Left hindlimb (tissue), 1 donor: ENCODE data around the gene FOXL2.

ENCODE experiments used
- DNase-seq: peaks from one replicate; pipeline ENCODE4 v3.0.0-alpha.2; 2018

The FOXL2 gene

DNA sequence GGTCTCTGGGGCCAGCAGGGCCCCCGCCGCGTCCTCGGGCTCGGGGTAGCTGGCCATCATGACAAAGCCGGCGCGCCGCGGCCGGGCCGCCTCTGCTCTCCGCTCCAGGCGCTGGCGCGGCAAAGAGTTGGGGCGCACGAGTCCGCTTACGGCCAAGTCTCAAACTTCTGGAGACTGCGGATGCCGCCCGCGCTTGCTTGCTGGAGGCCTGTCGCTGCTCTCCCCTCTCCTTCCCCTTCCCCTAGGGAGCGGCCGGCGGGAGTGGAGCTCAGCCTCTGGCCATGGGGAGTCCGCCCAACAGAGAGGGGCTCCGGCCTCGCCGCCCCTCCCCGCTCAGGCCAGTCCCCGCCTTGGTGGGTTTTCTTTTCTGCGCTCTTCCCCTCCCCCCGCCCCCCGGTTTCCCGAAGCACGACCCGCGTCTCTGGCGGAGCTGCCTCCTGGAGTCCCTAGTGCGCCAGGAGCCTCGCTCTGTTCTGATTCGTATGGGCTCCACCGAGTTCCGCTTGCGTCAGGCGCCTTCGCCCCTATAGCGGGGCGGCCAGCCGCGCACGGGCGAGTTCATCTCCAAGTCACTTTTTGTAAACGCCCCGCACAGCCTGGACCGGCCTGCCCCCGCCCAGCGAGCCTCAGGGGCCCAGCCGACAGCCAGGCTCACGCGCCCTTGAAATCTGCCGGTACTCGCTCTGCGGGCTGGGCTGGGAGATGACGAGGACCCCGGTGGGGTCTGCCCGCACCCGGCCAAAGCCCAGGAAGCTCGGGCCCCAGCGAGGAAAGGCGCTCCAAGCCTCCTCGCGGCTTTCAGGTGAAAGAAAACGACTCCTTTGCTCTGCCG, at the start of gene FOXL2, which contains the start of gene FOXL2NB:
Gene FOXL2 (minus strand): TSS at position 475 of the 832 bp plus-strand sequence. CDS start 415 bp downstream, at position 60.
Gene FOXL2NB (plus strand): TSS at position 555 of the 832 bp plus-strand sequence. CDS start 148 bp downstream, at position 703.
- peak; percentile 68 for DNase-seq

DNA sequence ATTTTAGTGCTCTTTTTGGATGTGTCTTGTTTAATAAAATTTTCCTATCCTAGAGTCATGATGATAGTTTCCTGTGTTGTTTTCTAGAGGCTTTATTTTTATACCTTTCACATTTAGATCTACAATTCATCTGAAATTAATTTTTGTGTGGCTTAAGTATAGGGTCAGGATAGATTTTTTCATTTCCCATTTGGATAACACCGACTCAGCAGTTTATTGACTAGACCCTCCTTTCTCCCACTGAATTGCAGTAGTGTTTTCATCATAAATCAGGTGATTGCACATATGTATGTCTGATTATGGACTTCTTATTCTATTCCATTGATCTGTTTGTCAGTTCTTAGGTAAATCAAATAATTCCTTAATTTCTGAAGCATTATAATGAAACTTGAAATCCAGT, 48.8 kb upstream of the FOXL2 start:
- no peak for DNase-seq

DNA sequence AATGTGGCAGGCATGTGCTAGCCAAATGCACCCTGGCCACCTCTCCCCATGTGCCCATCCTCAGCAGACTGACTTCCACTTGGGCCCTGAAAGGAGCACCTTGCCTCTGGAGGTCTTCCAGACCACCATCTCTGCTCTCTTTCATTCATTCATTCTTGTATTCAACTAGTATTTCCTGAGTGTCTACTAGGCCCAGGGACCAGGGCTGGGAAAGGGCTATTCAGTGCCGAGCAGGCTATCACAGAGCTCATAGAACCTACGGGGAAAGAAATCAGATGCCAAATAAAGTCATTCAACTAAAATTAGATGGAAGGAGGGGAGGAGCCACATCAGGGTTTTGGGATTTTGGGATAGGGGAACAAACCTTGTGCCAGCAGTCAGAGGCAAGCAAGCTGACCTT, 40.2 kb upstream of the FOXL2 start:
- no peak for DNase-seq

DNA sequence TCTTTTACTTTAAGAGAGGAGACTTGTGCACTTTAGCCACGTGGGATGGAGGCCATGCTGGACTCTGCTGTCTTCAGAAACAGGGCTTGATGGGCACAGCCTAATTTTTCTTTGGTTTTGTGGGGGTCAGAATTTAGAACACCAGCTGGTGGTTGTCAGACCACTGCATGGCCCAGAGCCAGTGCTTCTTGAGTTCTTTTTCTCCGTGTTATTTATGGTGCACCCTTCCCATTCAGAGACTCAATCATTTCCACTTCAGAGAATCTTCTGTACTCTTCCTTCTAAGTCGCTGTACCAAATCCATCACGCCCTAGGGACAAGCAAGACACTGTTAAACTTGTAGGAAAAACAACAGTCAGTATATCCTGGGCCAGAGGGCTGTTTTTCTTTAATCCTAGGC, 39.0 kb upstream of the FOXL2 start:
- no peak for DNase-seq

DNA sequence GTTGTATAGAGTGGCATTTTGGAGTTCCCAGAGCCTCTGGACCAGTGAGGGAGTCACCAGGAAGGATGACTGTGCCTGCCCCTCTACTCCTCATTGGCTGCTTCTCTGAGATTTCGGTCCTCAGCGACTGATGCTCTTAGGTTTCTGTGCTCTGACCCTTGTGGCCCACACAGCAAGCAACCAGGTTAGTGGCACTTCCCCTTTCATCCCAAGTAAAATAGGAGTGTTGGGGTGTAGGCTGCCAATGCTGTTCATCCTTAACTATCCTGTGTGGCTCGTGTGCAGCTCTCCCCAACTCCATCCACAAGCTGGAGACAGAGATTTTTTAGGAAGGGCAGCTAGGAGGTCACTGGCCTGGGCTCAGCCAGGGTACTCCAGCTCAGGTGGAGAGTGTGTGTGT, 37.9 kb upstream of the FOXL2 start:
- no peak for DNase-seq

DNA sequence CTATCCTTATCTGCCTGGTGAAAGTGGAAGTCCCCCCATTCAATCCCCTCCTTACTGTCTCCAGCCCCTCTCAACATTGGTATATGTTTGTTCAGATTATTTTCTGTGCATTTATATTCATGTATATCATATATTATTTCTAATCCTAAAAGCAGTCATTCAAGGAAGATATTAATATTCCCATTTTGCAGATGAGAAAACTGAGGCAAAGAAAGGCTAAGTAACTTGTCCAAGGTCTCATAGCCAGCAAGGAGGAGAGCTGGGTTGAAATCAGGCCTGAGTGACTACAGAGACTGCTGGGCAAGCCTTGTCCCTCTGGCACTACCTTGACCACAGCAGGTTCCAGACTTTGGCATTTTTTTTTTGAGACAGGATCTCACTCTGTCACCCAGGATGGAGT, 29.1 kb upstream of the FOXL2 start:
- no peak for DNase-seq

DNA sequence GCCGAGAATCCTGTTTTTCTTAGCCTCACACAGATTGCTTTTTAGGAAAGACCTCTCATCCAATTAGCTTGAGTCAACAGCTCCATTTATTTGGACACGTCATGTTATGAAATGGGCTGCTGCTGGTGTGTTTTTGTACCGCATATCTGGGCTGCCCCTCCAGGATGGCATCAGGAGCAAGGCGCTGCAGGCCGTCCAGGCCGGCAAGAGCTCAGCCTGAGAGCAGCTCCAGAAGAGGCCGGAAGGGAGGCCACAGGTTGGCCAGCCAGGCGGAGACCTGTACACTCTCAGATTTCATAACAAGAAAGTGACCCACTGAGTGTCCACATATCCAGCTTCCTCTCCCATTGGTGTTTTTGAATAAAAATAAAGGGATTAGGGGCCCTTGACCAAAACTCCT, 28.4 kb upstream of the FOXL2 start:
- DNase-seq: no peak

DNA sequence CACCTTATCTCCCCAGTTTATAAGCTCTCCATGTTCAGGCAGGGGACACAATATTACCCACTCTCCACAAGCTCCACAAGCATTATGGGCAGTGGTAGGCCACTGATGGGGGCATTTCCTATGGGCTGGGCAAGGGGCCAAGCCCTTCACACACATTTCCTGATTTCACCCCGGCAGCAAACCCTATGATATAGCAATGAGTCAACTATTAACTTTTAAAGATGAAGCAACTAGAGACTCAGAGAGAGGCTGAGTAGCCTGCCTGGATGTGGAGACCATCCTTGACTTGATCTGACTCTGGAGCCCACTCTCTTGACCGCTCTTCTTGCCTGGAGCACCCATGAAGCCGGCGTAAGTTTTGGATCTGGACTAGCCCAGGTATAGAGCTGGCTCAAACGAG, 27.5 kb upstream of the FOXL2 start:
- DNase-seq: no peak

DNA sequence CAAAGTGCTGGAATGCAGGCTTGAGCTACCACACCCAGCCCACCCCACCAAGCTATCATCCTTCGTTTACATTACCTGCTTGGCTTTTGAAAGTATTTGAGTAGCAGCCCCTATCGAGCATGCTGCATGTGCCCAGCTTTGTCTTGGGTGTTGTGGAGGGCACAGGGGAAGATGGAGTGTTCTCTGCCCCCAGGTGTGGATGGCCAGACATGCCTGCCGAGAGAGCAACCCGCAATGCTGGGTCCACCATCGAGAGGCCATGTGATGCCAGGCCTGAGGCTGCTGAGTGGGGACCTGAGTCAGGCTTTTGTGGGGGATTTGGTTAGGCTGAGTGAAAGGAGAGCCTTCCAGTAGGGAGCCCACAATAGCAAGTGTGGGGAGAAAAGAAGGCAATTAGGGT, 26.0 kb upstream of the FOXL2 start:
- no peak for DNase-seq

DNA sequence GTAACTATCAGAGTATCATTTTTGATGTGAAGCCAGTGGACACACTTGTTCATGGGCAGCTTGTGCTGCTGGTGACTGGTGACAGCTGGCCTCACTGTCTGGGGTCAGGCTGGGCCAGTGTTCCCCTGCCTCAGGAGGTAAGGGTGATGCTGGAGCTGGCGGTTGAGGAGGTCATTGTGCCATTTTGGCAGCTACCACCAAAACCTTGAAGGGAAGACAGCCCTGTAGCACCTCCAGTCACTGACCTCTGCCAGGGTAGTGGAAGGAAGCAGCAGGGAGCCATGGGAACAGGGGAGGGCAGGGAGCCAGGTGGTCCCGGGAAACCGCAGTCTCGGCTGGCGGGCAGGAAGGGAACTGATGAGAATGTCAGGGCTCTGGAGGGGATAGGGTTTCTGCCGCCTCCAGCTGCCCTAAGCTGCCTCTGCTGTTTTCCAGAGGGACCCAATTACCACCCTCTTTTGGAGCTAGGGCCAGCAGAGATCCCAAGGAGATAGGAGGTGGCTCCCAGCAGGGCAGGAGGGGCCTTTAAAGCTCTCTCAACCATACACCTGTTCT, 24.9 kb upstream of the FOXL2 start:
- DNase-seq: no peak

DNA sequence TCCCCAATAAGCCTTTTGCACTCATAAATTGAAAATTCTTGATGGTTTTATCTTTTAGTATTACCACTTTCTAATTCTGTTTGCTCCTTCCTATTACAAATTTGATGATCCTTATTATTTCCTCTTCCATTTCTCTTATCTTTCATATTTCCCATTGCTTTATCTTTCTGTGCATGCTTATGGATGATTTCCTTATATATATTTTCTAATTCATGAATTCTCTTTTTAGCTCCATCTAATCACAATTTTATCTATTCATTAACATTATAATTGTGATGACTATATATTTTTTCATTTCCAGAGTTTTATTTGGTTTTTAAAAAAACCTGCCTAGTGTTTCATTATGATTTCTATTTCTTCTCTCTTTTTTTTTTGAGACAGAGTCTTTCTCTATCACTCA, 18.0 kb upstream of the FOXL2 start:
- DNase-seq: no peak

DNA sequence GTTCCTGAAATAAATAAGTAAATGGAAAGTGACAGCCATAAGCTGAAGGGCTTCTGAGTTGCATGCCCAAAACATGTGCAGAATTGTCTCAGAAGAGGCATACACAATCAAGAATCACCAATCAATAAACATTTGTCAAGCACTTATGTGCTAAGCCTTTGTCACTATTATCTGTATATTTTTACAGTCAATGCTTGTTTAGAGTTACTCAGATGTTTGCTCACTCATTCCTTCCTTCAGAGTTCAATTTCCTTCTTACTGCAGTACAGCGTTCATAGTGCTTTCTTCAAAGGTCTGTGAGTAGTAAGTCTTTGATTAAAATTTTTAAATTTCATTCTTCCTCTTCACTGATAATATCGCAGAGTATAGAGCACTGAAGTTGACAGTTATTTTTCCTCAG, 17.3 kb upstream of the FOXL2 start:
- no peak for DNase-seq

DNA sequence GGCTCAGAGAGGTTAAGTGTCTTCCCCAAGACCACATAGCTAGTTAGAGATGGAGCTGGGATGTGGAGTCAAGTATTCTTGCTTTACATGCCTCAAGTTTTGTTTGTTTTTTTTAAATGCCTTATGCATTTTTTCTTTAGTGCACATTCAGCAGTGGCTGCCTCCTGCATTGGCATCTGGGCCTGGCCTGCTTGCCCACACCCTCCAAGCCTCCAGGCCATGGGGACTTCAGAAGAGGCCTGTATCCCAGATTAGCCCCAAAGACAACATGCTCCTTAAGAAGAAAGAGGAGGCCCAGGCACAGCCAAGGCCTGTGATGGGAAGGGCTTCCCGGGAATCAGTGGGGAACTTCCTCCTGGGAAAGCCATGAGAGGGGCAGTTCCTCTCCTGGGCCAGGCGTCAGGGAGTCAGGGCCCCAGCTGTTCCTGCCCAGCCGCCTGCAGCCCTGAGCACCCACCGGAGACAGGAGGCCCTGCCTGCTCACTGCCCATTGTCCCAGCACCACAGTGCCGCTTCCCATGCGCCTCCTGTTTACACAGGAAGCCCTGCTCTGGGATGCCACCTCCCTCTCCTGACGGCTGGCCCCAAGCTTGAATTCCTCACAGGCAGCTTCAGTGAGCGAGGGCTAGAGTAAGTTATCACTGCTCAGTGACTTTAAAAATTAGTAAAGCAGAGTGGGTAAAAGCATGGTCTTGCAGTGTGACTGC, 16.1 kb upstream of the FOXL2 start:
- no peak for DNase-seq

DNA sequence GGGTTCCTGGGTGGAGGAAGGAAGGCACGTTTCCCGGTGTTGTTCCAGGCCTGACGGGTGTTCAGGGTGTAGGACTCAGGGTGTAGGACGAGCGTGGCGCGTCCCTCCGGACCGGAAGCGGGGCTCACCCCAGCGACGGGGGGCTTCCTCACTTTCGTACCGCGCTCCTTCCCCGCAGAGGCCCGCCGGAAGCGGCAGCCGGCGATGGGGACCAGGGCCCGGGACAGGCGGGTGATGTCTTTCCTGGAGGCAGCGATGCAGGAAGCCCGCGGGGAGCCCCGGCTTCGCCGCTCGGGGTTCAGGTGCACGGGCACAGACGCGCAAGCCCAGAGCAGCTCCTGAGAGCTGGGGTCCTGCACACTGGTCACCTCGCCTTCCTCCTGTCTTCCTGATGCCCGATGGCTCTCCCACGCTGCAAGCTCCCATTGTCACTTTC, 13.5 kb upstream of the FOXL2 start:
- no peak for DNase-seq

DNA sequence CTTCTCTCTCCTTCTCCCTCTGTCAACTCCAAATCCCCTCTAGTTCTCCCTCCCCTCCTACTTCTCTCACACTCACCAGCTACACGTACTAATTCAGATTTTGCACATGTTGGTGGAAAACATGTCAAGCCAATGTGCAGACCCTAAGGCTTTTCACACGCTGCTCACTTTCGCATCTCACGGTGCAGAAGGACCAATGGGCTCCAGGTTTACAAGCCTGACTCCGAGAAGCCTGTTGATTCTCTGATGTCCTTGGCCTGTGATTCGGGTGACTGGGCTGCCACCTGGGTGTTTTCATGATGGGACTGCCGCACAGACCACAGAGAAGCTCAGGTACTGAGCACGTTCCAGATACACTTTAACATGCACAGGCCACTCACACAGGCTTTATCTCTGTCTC, 3.8 kb upstream of the FOXL2 start:
- DNase-seq: no peak

DNA sequence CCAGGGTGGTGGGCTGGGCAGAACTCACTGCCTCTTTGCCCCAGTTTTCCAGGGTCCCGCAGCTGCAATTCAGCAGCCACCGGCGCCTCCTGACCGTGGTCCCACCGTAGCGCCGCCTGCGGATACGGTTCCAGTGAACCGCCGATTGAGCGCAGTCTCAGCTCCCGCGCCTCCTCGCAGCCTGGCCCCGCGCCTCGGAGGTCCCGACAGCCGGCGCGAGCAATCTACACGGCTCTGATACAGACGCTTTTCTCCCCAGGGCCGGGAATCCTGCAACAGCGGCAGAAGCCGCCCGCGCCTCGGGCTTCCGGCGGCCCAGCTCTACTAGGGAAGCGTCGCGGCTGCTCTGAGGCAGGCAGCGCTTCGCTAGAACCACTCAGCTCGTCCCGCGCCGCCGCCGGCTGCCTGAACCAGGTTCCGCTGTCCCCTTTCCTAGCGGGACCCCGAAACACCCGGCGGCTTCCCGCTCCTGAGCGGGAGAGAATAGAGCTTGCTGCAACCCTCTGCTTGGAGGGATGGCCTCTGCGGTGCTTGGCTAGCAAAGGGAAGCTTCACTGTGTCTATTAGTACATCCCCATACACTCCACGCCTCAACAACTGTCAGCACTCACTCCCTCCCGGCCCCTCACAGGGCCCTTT, 3.2 kb upstream of the FOXL2 start:
- no peak for DNase-seq

DNA sequence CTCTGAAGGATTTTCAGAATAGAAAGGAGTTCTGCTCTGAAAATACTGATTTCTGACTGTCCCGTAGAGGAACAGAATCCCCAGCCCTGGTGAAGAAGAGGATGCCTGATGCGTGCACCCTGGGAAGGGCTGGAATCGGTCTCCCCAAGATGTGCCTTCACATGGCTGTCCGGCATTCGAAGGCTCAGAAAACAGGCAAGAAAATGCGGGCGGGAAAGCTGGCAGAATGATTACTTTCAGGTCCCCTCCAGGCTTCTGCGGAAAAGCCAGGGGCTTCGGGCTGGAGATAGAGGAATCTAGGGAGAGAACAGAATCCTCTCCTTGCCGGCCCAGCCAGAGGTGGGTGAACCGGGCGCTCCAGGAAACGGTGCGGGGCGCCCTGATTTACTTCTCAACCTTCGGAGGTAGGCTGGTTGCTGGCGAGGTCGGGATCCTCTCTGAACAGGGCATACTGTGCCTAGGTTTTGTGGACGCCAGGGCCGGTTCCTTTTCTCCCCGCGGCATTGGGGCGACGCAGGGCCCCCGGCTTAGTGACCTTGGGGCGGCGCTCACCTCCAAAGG, 2.6 kb upstream of the FOXL2 start:
- no peak for DNase-seq

DNA sequence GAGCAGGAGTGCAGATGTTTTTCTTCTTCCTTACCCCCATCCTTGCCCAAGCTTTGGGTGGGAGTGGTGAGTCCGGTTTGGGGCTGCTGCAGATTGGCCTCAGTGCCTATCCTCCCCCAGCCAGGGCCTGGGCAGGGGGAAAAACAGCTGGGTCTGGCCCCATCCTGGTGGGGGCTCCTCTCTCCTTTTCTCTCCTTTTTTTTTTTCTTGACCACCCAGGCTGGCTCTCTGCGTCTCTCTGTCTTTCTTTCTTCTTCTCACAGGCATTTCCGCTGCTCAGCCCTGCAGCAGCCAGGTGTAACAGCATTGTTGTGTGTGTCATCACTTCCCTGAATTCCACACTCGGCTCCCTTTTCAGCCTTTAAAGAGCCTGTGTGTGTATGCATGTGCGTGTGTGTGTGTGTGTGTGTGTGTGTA, 2.1 kb upstream of the FOXL2 start:
- no peak for DNase-seq

DNA sequence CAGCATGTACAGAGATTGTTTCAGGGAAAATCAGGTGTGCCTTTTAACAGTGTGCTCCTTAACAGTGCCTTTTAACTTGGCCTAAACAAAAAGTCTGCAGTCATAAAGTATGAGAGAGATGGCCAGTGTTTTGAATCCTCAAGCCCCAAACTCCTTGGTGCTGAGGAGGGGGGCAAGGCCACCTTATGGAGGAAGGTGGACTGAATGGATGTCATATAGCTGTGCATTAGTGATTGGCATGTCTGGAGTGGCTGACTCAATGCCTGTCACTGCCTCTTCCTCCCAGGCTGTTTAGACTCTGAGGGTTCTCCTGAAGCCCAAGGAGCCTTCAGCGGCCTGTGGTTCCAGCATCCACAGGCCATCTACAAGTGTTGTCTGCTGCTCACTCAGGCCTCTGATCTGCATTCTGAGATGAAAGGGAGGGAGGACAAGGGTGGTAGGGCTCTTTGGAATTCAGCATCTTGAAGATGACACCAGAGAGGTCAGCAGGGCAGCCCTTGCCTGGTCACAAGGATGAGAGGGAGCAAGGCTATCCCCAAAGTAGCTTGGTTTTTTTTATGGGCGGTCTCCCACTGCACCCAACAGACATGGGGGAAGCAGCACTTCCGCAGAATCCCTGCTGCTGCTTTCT, 1.5 kb upstream of the FOXL2 start:
- no peak for DNase-seq

DNA sequence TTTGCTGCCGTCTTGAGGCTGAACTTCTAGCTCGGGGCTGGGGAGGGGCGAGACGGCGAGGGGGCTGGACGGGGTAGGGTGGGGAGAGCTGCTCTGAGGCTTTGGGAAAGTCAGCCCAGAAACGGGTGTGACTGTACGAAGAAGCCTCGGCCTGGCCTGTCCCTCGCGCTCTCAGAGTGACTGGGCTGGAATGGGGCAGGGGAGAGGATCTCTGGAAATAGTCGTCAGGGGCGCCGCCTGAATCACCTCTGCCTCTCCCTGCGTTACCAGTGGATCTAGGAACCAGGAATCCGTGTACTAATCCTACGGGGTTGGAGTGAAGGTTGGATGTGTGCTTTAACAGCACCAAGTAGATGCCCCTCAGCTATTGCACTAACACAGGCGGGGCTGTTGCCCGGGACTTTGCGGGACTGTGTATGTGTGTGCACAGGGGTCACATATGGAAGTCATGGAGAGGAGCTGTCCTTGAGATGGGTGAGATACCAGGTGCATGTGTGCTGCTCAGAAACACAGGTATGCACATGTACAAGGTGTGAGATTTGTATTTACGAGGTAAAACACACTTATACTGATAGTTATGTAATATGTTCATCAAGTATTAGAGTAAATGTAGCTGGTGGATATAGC, 671 bp upstream of the FOXL2 start:
- no peak for DNase-seq

DNA sequence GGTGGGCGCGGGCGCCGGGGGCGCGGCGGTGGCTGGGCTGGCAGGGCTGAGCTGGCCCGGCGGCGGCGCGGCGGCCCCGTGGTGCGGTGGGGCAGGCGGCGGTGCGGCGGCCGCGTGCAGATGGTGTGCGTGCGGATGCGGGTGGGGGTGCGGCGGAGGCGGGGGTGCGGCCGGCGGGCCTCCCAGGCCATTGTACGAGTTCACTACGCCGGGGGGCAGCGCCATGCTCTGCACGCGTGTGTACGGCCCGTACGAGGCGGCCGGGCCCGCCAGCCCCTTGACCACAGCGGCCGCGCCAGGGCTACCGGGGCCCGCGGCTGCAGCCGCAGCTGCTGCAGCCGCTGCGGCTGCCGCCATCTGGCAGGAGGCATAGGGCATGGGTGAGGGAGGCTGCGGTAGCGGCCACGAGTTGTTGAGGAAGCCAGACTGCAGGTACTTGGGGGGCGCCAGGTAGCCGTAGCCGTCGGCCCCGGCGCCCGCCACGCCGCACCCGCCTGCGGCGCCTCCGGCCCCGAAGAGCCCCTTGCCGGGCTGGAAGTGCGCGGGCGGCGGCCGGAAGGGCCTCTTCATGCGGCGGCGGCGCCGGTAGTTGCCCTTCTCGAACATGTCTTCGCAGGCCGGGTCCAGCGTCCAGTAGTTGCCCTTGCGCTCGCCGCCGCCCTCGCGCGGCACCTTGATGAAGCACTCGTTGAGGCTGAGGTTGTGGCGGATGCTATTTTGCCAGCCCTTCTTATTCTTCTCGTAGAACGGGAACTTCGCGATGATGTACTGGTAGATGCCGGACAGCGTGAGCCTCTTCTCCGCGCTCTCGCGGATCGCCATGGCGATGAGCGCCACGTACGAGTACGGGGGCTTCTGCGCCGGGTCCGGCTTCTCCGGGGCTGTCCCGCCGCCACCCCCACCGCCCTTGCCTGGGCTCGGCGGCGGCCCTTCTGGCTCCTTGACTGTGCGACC, 951 bp downstream of the FOXL2 start:
- DNase-seq: no peak
